Bronchial epithelial cell (primary cell): Measurements from ENCODE around the gene SLC9A6. TPM values are rescaled to one million over a fixed set of nuclear protein-coding genes. Genes with fewer than 3 reads are reported as not detected.

ENCODE experiments used
- DNase-seq: peaks from one replicate; pipeline ENCODE4 v3.0.0-alpha.2; 2010; ENCODE audit warnings: low read depth
- FAIRE-seq: peaks from 2 replicates; lab custom pipeline; 2011; peaks lifted over from hg19 to GRCh38; lab: Jason Lieb, UNC
- H3K27me3 ChIP-seq: 2 replicates; pipeline ENCODE4 v1.5.1; 2011; ENCODE audit warnings: low read length; ENCODE audit not compliant: control insufficient read depth, insufficient read depth
- H3K36me3 ChIP-seq: 2 replicates; pipeline ENCODE4 v1.5.1; 2011; ENCODE audit warnings: low read length; ENCODE audit not compliant: control insufficient read depth, insufficient read depth
- H3K4me3 ChIP-seq: 2 replicates; pipeline ENCODE4 v1.5.1; 2011; ENCODE audit warnings: mild to moderate bottlenecking, low read depth, low read length, control low read depth
- total RNA-seq: library from RNA; depleted of rRNA; stranded (reverse); fragments of >200 nt; gene quantifications from 2 replicates; pipeline ENCODE4 v1.2.1, GENCODE V29; 2014
- TF ChIP-seq, protein P1 (sequence below): IDR thresholded peaks from 2 replicates; pipeline ENCODE4 v1.5.1; 2011; ENCODE audit warnings: mild to moderate bottlenecking, moderate library complexity, low read length, control low read depth, inconsistent platforms; ENCODE audit not compliant: insufficient read depth, severe bottlenecking

SLC9A6 gene
- total RNA-seq, 1 donor from 2014 or later: 24.2 TPM

GRCh38 chrX:136039485-136039884, 54.2 kb downstream of the SLC9A6 start:
- DNase-seq (no peak), FAIRE-seq (no peak)
- no peak overlapping the region for H3K4me3 ChIP-seq
- no peaks in the 10 kb centered on the region for H3K27me3 ChIP-seq
- TF ChIP-seq, protein P1, sequence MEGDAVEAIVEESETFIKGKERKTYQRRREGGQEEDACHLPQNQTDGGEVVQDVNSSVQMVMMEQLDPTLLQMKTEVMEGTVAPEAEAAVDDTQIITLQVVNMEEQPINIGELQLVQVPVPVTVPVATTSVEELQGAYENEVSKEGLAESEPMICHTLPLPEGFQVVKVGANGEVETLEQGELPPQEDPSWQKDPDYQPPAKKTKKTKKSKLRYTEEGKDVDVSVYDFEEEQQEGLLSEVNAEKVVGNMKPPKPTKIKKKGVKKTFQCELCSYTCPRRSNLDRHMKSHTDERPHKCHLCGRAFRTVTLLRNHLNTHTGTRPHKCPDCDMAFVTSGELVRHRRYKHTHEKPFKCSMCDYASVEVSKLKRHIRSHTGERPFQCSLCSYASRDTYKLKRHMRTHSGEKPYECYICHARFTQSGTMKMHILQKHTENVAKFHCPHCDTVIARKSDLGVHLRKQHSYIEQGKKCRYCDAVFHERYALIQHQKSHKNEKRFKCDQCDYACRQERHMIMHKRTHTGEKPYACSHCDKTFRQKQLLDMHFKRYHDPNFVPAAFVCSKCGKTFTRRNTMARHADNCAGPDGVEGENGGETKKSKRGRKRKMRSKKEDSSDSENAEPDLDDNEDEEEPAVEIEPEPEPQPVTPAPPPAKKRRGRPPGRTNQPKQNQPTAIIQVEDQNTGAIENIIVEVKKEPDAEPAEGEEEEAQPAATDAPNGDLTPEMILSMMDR: no peak
- no peaks in the 10 kb centered on the region for H3K36me3 ChIP-seq

DNA sequence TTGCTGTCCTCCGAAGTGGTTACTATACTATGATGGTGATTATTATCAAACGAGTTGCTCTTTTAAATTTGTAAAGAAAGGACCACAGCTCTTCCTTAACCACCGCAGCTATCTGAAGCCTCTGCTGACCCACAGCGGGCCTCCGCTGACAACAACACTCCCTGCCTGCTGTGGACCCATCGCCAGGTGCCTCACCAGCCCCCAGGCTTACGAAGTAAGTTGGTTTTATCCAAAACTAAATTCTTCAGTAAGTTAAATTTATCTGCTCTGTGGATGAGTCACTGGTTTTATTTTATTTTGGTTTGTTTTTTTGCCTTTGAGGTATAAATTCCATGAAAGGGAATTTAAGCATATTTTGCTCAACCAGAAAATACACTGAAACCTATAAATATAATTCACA, 54.7 kb downstream of the SLC9A6 start:
- DNase-seq (no peak), FAIRE-seq (no peak)
- H3K27me3 ChIP-seq: no peaks in the 10 kb centered on the region
- TF ChIP-seq, protein P1: no peak
- H3K36me3 ChIP-seq: no peaks in the 10 kb centered on the region
- no peak overlapping the region for H3K4me3 ChIP-seq

GRCh38 chrX:136041254-136041812, 56.1 kb downstream of the SLC9A6 start:
- Histone ChIP-seq H3K4me3 (no peak overlapping the region), H3K36me3 (no peaks in the 10 kb centered on the region), H3K27me3 (no peaks in the 10 kb centered on the region)
- FAIRE-seq (no peak), DNase-seq (peak; percentile 57)
- TF ChIP-seq, protein P1: no peak

GRCh38 chrX:136045008-136045407, 59.8 kb downstream of the SLC9A6 start:
- TF ChIP-seq, protein P1: no peak
- FAIRE-seq (no peak), DNase-seq (no peak)
- H3K27me3 ChIP-seq: no peaks in the 10 kb centered on the region
- no peaks in the 10 kb centered on the region for H3K36me3 ChIP-seq
- no peak overlapping the region for H3K4me3 ChIP-seq

- DNase-seq (peak; percentile 15), FAIRE-seq (no peak)
- H3K27me3 ChIP-seq: no peaks in the 10 kb centered on the region
- TF ChIP-seq, protein P1: no peak
- no peak overlapping the region for H3K4me3 ChIP-seq
- H3K36me3 ChIP-seq: no peaks in the 10 kb centered on the region
Measured at GRCh38 chrX:136046295-136047015, 61.2 kb downstream of the SLC9A6 start.
